ENCODE measurements around the gene ADISSP. TPM values are rescaled to one million over a fixed set of nuclear protein-coding genes. Genes with fewer than 3 reads are reported as not detected.

Gene ADISSP
- total RNA-seq, 1 experiment from 2014 or later = 99.4 TPM

DNA sequence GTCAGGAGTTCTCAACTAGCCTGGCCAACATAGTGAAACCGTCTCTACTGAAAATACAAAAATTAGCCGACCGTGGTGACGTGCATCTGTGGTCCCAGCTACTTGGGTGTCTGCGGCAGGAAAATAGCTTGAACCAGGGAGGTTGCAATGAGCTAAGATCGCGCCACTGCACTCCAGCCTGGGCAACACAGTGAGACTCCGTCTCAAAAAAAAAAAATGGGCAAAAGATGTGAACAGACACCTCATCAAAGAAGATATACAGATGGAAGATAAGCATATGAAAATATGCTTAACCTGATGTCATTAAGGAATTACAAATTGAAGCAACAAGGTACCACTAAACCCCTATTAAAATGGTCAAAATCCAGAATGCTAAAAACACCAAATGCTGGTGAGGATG lies 44.3 kb downstream of the ADISSP start:
- peaks cover 14% of the 10 kb centered on the region for H3K27me3 ChIP-seq (ENCODE audit: insufficient read depth, low read length)
- CTCF ChIA-PET = no interaction called here
- H3K27ac ChIP-seq (ENCODE audit: low read depth, low read length) = no peak overlapping the region
- H3K4me1 ChIP-seq (ENCODE audit: control insufficient read depth in 1 of 2, insufficient read depth in 2 of 2, low read length in 2 of 2) = peaks cover 0 to 11% of the 10 kb centered on the region in 2 experiments; a peak in 1 of 4 replicates
- POLR2A ChIA-PET = no interaction called here
- no peaks in the 10 kb centered on the region for H4K20me1 ChIP-seq (ENCODE audit: insufficient read depth)
- H2AFZ ChIP-seq (ENCODE audit: low read depth, low read length, poor library complexity, severe bottlenecking) = no peak overlapping the region
- no peaks in the 10 kb centered on the region for H3K79me2 ChIP-seq (ENCODE audit: insufficient read depth, low read length)
- TF ChIP-seq ELF1 (IDR thresholded peaks at IDR 0.05; ENCODE audit: borderline replicate concordance, low read depth) = no peak
- no peak for TF ChIP-seq ATF3 (IDR thresholded peaks at IDR 0.05)
- no peak for TF ChIP-seq MAX (IDR thresholded peaks at IDR 0.05)
- TF ChIP-seq POLR2AphosphoS5 (IDR thresholded peaks at IDR 0.05; ENCODE audit: low read depth, low read length) = no peak
- no peak for TF ChIP-seq CBX3 (IDR thresholded peaks at IDR 0.05; ENCODE audit: low read depth)
- no peak for TF ChIP-seq TCF7L2 (IDR thresholded peaks at IDR 0.05; ENCODE audit: borderline replicate concordance, extremely low read depth, insufficient read depth, insufficient read length)
- TF ChIP-seq JUND (IDR thresholded peaks at IDR 0.05) = no peak
- TF ChIP-seq ZBTB33 (IDR thresholded peaks at IDR 0.05; ENCODE audit: extremely low read depth, insufficient replicate concordance, low read length) = no peak
- TF ChIP-seq EZH2 (IDR thresholded peaks at IDR 0.05) = no peak
- H3K9me3 ChIP-seq (ENCODE audit: control insufficient read depth in 1 of 2, insufficient read depth in 1 of 2, low read depth in 1 of 2, low read length in 2 of 2) = no peaks in the 10 kb centered on the region
- no peaks in the 10 kb centered on the region for H3K36me3 ChIP-seq (ENCODE audit: control insufficient read depth in 1 of 2, insufficient read depth in 2 of 2, low read length in 2 of 2)
- DNase-seq (ENCODE audit: low read depth, low spot score) (no peak), ATAC-seq (no peak)
- intact Hi-C loops (cut with micrococcal nuclease) = no loop called here
- H3K4me2 ChIP-seq (ENCODE audit: low read length) = no peak overlapping the region
- no peak overlapping the region for H3K9ac ChIP-seq (ENCODE audit: low read length)
- H3K4me3 ChIP-seq (replicated peaks in 1 of 2; ENCODE audit: low read depth in 1 of 2, low read length in 2 of 2) = no peak overlapping the region
- no peaks in the 10 kb centered on the region for H3K9me2 ChIP-seq (ENCODE audit: insufficient read depth)
- RAD21 ChIA-PET (ENCODE audit: low non-redundant PET in 1 of 2, low total read pairs in 2 of 2, uncharacterized antibody in 2 of 2, unreplicated experiment in 2 of 2) = no interaction called here
- BruUV-seq (replicated peaks) = no TSS peak

Data from HCT116 (cell line).